ENCODE measurements around the gene ANAPC16. TPM values are rescaled to one million over a fixed set of nuclear protein-coding genes. Genes with fewer than 3 reads are reported as not detected.

ANAPC16 gene
- total RNA-seq, 1 experiment from 2014 or later: 110 TPM

DNA sequence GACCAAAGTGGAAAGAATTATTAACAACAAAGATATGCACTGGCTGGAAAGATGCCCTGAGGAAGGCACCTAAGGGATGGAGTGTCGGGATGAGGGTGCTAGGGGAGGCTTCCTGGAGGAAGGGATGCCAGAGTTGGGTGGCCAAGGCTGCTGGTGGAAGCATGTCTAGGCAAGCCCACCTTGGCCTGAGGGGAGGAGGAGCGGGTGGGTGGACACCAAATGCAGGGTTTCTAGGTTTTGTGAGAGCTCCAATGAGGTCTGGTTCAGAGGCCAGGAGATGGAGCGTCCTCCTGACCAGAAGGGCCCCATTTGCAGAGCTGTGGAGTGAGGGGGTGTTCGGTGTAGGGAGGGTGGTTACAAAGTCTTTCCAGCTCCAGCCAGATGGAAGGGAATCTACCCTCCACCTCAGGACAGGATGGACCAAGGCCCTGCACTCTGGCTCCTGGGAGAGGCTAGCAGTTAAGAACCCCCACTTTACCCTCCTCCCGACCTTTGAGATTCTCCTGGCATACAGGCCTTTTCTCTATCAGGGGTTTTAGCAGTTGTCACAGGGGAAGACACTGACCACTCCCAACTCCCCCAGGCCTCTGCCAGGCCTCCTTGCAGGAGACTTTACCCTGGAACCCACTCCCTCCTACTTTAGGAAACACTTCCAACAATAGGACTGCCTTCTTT lies 54.9 kb downstream of the ANAPC16 start:
- BruUV-seq (replicated peaks): no TSS peak
- H3K27me3 Mint-ChIP-seq (ENCODE audit: insufficient read depth, unreplicated experiment): no peaks in the 10 kb centered on the region
- intact Hi-C loops (cut with micrococcal nuclease): no loop called here
- TF ChIP-seq, protein P1, sequence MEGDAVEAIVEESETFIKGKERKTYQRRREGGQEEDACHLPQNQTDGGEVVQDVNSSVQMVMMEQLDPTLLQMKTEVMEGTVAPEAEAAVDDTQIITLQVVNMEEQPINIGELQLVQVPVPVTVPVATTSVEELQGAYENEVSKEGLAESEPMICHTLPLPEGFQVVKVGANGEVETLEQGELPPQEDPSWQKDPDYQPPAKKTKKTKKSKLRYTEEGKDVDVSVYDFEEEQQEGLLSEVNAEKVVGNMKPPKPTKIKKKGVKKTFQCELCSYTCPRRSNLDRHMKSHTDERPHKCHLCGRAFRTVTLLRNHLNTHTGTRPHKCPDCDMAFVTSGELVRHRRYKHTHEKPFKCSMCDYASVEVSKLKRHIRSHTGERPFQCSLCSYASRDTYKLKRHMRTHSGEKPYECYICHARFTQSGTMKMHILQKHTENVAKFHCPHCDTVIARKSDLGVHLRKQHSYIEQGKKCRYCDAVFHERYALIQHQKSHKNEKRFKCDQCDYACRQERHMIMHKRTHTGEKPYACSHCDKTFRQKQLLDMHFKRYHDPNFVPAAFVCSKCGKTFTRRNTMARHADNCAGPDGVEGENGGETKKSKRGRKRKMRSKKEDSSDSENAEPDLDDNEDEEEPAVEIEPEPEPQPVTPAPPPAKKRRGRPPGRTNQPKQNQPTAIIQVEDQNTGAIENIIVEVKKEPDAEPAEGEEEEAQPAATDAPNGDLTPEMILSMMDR (IDR thresholded peaks at IDR 0.05; ENCODE audit: unreplicated experiment): no peak
- no peak overlapping the region for H3K4me3 Mint-ChIP-seq (ENCODE audit: unreplicated experiment)
- ChIA-PET CTCF (interaction anchor here (0.6 to 0.7 kb wide), 2 partner anchors 534 to 1640 kb away, joined by 3 to 4 read pairs; partner anchors contain the start of gene PLAU), POLR2A (interaction anchor here (1.0 to 12.8 kb wide), 5 partner anchors 18 to 64 kb away, joined by 3 to 902 read pairs (median 4); no protein-coding TSS in a partner anchor)
- peaks cover 25% of the 10 kb centered on the region for H3K36me3 Mint-ChIP-seq (ENCODE audit: insufficient read depth, unreplicated experiment)
- peak overlapping the region; percentile 62 for H3K27ac Mint-ChIP-seq (ENCODE audit: low read depth, unreplicated experiment)
- peak; percentile 47 for DNase-seq (ENCODE audit: unreplicated experiment)
- no peaks in the 10 kb centered on the region for H3K9me3 Mint-ChIP-seq (ENCODE audit: unreplicated experiment)
- peaks cover 22% of the 10 kb centered on the region for H3K4me1 Mint-ChIP-seq (ENCODE audit: insufficient read depth, unreplicated experiment)

DNA sequence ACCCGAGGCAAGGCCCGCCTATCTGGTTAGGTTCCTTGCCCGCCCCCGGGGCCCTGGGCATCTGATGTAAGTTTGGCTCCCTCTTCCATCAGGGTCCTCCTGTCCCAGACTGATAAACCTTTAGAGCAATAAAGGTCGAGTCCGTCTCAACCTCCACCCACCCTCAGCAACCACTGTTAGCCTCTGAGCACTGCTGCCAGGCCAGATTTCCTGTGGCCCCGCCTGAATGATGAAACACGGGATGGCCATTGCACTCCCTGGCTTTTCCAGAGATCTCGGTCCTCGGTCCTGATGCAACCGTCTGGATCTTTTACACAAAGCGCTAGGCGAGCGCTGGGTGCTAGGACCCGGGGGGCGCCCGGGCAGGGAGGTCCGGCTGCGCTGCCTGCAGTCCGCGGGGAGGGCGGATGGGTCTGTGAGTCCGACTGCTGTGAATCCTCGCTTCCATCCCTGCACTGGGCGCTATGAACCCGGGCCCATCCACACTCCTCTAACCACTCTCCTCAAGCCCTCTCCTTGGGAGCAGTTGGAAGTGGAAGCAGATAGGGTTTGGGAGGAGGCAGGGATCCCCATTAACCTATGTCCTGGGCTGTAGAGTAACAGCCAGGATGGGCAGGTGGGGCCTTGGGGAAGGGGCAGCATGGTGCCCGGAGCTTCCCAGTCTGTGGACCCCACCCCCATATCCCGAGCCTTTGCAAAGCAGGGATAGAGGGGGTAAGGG lies 57.0 kb downstream of the ANAPC16 start:
- intact Hi-C loops (cut with micrococcal nuclease): loop anchor here (1.0 to 2.0 kb wide), 5 partner anchors 29 to 224 kb away; partner anchors contain the start of genes ANAPC16 and ASCC1

DNA sequence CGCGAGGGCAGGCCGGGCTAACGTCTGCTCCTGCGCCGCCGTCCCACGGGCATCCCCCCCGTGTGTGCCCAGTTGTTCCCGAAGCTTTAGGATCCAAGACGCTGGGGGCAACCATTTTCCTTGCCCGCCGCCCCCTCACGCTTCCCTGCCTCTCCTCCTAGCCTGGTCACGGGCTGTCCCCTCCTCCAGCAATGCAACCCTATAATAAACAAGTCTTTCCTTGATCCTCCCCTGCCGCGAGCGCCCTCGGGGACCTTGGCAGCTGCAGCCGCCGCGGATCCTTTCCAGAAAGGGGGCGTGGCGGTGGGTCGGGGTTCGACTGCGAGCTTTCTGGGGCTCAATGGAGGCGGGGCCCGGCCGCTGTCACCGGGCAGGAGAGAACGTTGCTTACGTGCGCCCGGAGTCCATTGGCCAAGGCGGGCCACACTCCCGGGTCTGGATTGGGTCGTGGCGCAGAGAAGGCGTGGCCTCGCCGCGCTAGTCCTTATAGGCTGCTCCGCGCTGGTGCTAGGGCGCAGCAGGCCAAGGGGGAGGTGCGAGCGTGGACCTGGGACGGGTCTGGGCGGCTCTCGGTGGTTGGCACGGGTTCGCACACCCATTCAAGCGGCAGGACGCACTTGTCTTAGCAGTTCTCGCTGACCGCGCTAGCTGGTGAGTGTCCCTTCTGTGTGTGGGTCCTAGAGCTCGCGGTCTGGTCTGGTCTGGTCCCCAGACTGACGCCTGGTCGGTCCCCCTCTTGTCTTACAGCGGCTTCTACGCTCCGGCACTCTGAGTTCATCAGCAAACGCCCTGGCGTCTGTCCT lies 57.8 kb downstream of the ANAPC16 start, which contains the start of gene DDIT4:
Gene DDIT4, plus strand, starts transcription at position 515 of the 803 bp plus-strand sequence. CDS start 293 bp downstream, outside the sequence.
- H3K27me3 Mint-ChIP-seq (ENCODE audit: insufficient read depth, unreplicated experiment): no peaks in the 10 kb centered on the region
- CTCF ChIA-PET: interaction anchor here (0.7 to 5.3 kb wide), 9 partner anchors 10 to 318 kb away, joined by 3 to 68 read pairs (median 16); no protein-coding TSS in a partner anchor
- BruUV-seq (replicated peaks): no TSS peak

More for the DNA sequence above, 57.0 kb downstream of the ANAPC16 start:
- BruUV-seq (replicated peaks): no TSS peak
- DNase-seq (ENCODE audit: unreplicated experiment): peak; percentile 99
- H3K27me3 Mint-ChIP-seq (ENCODE audit: insufficient read depth, unreplicated experiment): no peaks in the 10 kb centered on the region
- CTCF ChIA-PET: interaction anchor here (1.0 to 5.3 kb wide), 7 partner anchors 13 to 64 kb away, joined by 4 to 68 read pairs (median 23); no protein-coding TSS in a partner anchor
- TF ChIP-seq, protein P1 (IDR thresholded peaks at IDR 0.05; ENCODE audit: unreplicated experiment): no peak
- peak overlapping the region; percentile 92 for H3K27ac Mint-ChIP-seq (ENCODE audit: low read depth, unreplicated experiment)
- H3K9me3 Mint-ChIP-seq (ENCODE audit: unreplicated experiment): no peaks in the 10 kb centered on the region
- peak overlapping the region; percentile 81 for H3K4me3 Mint-ChIP-seq (ENCODE audit: unreplicated experiment)
- peaks cover 39% of the 10 kb centered on the region for H3K36me3 Mint-ChIP-seq (ENCODE audit: insufficient read depth, unreplicated experiment)
- peaks cover 30% of the 10 kb centered on the region for H3K4me1 Mint-ChIP-seq (ENCODE audit: insufficient read depth, unreplicated experiment)
- POLR2A ChIA-PET: interaction anchor here (0.6 to 12.8 kb wide), 42 partner anchors 14 to 1869 kb away, joined by 3 to 902 read pairs (median 4); partner anchors contain the start of genes ANAPC16, ASCC1 and EIF4EBP2

More for the DNA sequence above, 57.8 kb downstream of the ANAPC16 start, which contains the start of gene DDIT4:
- Mint-ChIP-seq H3K36me3 (ENCODE audit: insufficient read depth, unreplicated experiment) (peaks cover 39% of the 10 kb centered on the region), H3K9me3 (ENCODE audit: unreplicated experiment) (no peaks in the 10 kb centered on the region), H3K4me1 (ENCODE audit: insufficient read depth, unreplicated experiment) (peaks cover 38% of the 10 kb centered on the region), H3K27ac (ENCODE audit: low read depth, unreplicated experiment) (peak within 1 kb of the TSS; percentile 92), H3K4me3 (ENCODE audit: unreplicated experiment) (peak within 1 kb of the TSS; percentile 81)
- intact Hi-C loops (cut with micrococcal nuclease): loop anchor here (1.0 to 2.0 kb wide), 5 partner anchors 29 to 225 kb away; partner anchors contain the start of genes ANAPC16 and ASCC1
- POLR2A ChIA-PET: interaction anchor here (0.6 to 12.8 kb wide), 40 partner anchors 14 to 1870 kb away, joined by 3 to 902 read pairs (median 4); partner anchors contain the start of genes ANAPC16, ASCC1, EIF4EBP2 and P4HA1
- peak; percentile 99 for DNase-seq (ENCODE audit: unreplicated experiment)
- TF ChIP-seq, protein P1 (IDR thresholded peaks at IDR 0.05; ENCODE audit: unreplicated experiment): no peak
